HCT116 (cell line): ENCODE data around the gene TAF8. TPM values are rescaled to one million over a fixed set of nuclear protein-coding genes. Genes with fewer than 3 reads are reported as not detected.

Experiments used
- ATAC-seq: fragments of 200-7000 bp; cut with Tn5 transposase; 2 replicates; pipeline ENCODE4 v1.9.1; 2020; ENCODE audit warnings: mild to moderate bottlenecking, moderate library complexity
- BruUV-seq: library from RNA; stranded (reverse); fragments of 400-500 nt; replicated peaks from 2 replicates; lab custom pipeline; 2021; lab: Mats Ljungman, UMichigan
- CTCF ChIA-PET: fragments of 300-600 bp; sonication (Branson Sonifier 250); formaldehyde crosslinking; loops from one replicate; lab custom pipeline; 2021; ENCODE audit warnings: antibody characterized with exemption; lab: Charles Lee
- POLR2A ChIA-PET: fragments of 300-600, 350-600 bp; sonication (Branson Sonifier 250); formaldehyde crosslinking; loops from one replicate; lab custom pipeline; 2021; ENCODE audit warnings: antibody characterized with exemption; lab: Charles Lee
- RAD21 ChIA-PET, 2 experiments: fragments of 300-600 bp; sonication (Branson Sonifier 250); formaldehyde crosslinking; loops; one replicate each; lab custom pipeline; 2023; ENCODE audit warnings: low total read pairs in 2 of 2; ENCODE audit not compliant: uncharacterized antibody in 2 of 2, unreplicated experiment in 2 of 2, low non-redundant PET in 1 of 2; lab: Charles Lee
- DNase-seq: peaks from one replicate; pipeline ENCODE4 v3.0.0-alpha.2; 2010; ENCODE audit warnings: low read depth, low spot score
- H2AFZ ChIP-seq: fragments of 200-600 bp; shearing (Covaris generic), sonication (generic); 2 replicates; pipeline ENCODE4 v1.6.1; 2017; ENCODE audit warnings: low read depth, mixed run types, mixed read lengths, antibody characterized with exemption, low read length; ENCODE audit not compliant: poor library complexity, severe bottlenecking
- H3K27ac ChIP-seq: 2 replicates; pipeline ENCODE4 v1.5.1; 2012; ENCODE audit warnings: low read depth, low read length
- H3K27me3 ChIP-seq: fragments of 200-600 bp; sonication (generic); 2 replicates; pipeline ENCODE4 v1.6.1; 2016; ENCODE audit warnings: mixed run types, low read length, mixed read lengths; ENCODE audit not compliant: insufficient read depth
- H3K36me3 ChIP-seq, 2 experiments: fragments of 200-500 bp in 1 of 2; fragments of 200-600 bp in 1 of 2; sonication (Bioruptor generic) in 1 of 2; sonication (generic) in 1 of 2; 2 replicates each; pipeline versions ENCODE4 v1.5.1 to v1.6.1; 2014 to 2016; ENCODE audit warnings: low read length in 2 of 2, inconsistent platforms in 1 of 2, mixed read lengths in 1 of 2, mixed run types in 1 of 2; ENCODE audit not compliant: insufficient read depth in 2 of 2, control insufficient read depth in 1 of 2
- H3K4me1 ChIP-seq, 2 experiments: fragments of 200-600 bp in 1 of 2; sonication (generic) in 1 of 2; 2 replicates each; pipeline versions ENCODE4 v1.5.1 to v1.6.1; 2012 to 2017; ENCODE audit warnings: low read length in 2 of 2, inconsistent platforms in 1 of 2, mild to moderate bottlenecking in 1 of 2, mixed read lengths in 1 of 2, mixed run types in 1 of 2, moderate library complexity in 1 of 2; ENCODE audit not compliant: insufficient read depth in 2 of 2, control insufficient read depth in 1 of 2
- H3K4me2 ChIP-seq: fragments of 200-600 bp; sonication (generic); 2 replicates; pipeline ENCODE4 v1.6.1; 2017; ENCODE audit warnings: mixed run types, low read length, mixed read lengths
- H3K4me3 ChIP-seq, 2 experiments: fragments of 200-600 bp in 1 of 2; sonication (generic) in 1 of 2; replicated peaks in 1 of 2; 2 replicates each; pipeline ENCODE4 v1.5.1; 2011 to 2016; ENCODE audit warnings: low read length in 2 of 2, control low read depth in 1 of 2, low read depth in 1 of 2, mild to moderate bottlenecking in 1 of 2, mixed read lengths in 1 of 2, mixed run types in 1 of 2
- H3K79me2 ChIP-seq: fragments of 200-600 bp; sonication (generic); 2 replicates; pipeline ENCODE4 v1.6.1; 2017; ENCODE audit warnings: mild to moderate bottlenecking, mixed run types, low read length, moderate library complexity, mixed read lengths; ENCODE audit not compliant: insufficient read depth
- H3K9ac ChIP-seq: fragments of 200-600 bp; sonication (generic); 2 replicates; pipeline ENCODE4 v1.6.1; 2016; ENCODE audit warnings: low read length, mixed read lengths
- H3K9me2 ChIP-seq: fragments of 200-600 bp; sonication (generic), shearing (Covaris generic); 2 replicates; pipeline ENCODE4 v1.6.1; 2017; ENCODE audit warnings: mixed run types, mild to moderate bottlenecking, moderate library complexity; ENCODE audit not compliant: insufficient read depth
- H3K9me3 ChIP-seq, 2 experiments: fragments of 200-500 bp in 1 of 2; fragments of 200-600 bp in 1 of 2; sonication (Bioruptor generic) in 1 of 2; sonication (generic) in 1 of 2; 2 replicates each; pipeline ENCODE4 v1.6.1; 2014 to 2017; ENCODE audit warnings: low read length in 2 of 2, mixed read lengths in 2 of 2, inconsistent platforms in 1 of 2, low read depth in 1 of 2, mild to moderate bottlenecking in 1 of 2, mixed run types in 1 of 2, moderate library complexity in 1 of 2; ENCODE audit not compliant: control insufficient read depth in 1 of 2, insufficient read depth in 1 of 2
- H4K20me1 ChIP-seq: fragments of 200-600 bp; sonication (generic), shearing (Covaris generic); 2 replicates; pipeline ENCODE4 v1.6.1; 2017; ENCODE audit warnings: mixed run types, mild to moderate bottlenecking, moderate library complexity; ENCODE audit not compliant: insufficient read depth
- CBX3 ChIP-seq: IDR thresholded peaks from 2 replicates; pipeline ENCODE4 v1.6.1; 2012; ENCODE audit warnings: low read depth
- CEBPB ChIP-seq: IDR thresholded peaks from 2 replicates; pipeline ENCODE4 v1.6.1; 2012; ENCODE audit warnings: low read depth
- EGR1 ChIP-seq: IDR thresholded peaks from 2 replicates; pipeline ENCODE4 v1.6.1; 2012; ENCODE audit warnings: low read depth
- ELF1 ChIP-seq: IDR thresholded peaks from 2 replicates; pipeline ENCODE4 v1.6.1; 2012; ENCODE audit warnings: low read depth, borderline replicate concordance
- EZH2 ChIP-seq: fragments of 200-600 bp; sonication (generic); IDR thresholded peaks from 2 replicates; pipeline ENCODE4 v1.6.1; 2017; ENCODE audit warnings: antibody characterized with exemption, mixed run types
- EZH2phosphoT487 ChIP-seq: fragments of 200-600 bp; IDR thresholded peaks from 2 replicates; pipeline ENCODE4 v1.6.1; 2018; ENCODE audit warnings: antibody characterized with exemption, borderline replicate concordance
- FOSL1 ChIP-seq: IDR thresholded peaks from 2 replicates; pipeline ENCODE4 v1.6.1; 2012; ENCODE audit warnings: low read depth
- JUND ChIP-seq: IDR thresholded peaks from 2 replicates; pipeline ENCODE4 v1.6.1; 2012
- POLR2AphosphoS5 ChIP-seq: IDR thresholded peaks from 2 replicates; pipeline ENCODE4 v1.6.1; 2011; ENCODE audit warnings: mild to moderate bottlenecking, low read depth, low read length, moderate library complexity
- SIN3A ChIP-seq: IDR thresholded peaks from 2 replicates; pipeline ENCODE4 v1.6.1; 2012; ENCODE audit warnings: low read depth
- SRF ChIP-seq: IDR thresholded peaks from 2 replicates; pipeline ENCODE4 v1.6.1; 2012; ENCODE audit warnings: low read depth
- TCF7L2 ChIP-seq: IDR thresholded peaks from 2 replicates; pipeline ENCODE4 v1.7.0; 2011; ENCODE audit warnings: borderline replicate concordance, inconsistent platforms; ENCODE audit not compliant: insufficient read depth, insufficient read length; ENCODE audit errors: extremely low read depth
- YY1 ChIP-seq: IDR thresholded peaks from 2 replicates; pipeline ENCODE4 v1.6.1; 2011; ENCODE audit warnings: low read length, low read depth, moderate library complexity, mild to moderate bottlenecking; ENCODE audit not compliant: insufficient replicate concordance; ENCODE audit errors: extremely low read depth
- ZFX ChIP-seq: fragments of 450-650 bp; IDR thresholded peaks from 2 replicates; pipeline ENCODE4 v1.6.1; 2017
- ZNF274 ChIP-seq: fragments of 200-500 bp; sonication (Bioruptor generic); IDR thresholded peaks from 2 replicates; pipeline ENCODE4 v1.6.1; 2014; ENCODE audit warnings: mild to moderate bottlenecking, low read depth, low read length, inconsistent platforms
- intact Hi-C: fragments of 100-400 bp; cut with micrococcal nuclease; formaldehyde crosslinking; loops from 2 replicates; pipeline ENCODE4 v1.10.0; 2022
- total RNA-seq: library from RNA; stranded (reverse); gene quantifications from one replicate; pipeline ENCODE4 v1.2.1, GENCODE V29; 2021; ENCODE audit not compliant: unreplicated experiment
- TF ChIP-seq, protein P1 (sequence below): IDR thresholded peaks from 2 replicates; pipeline ENCODE4 v1.6.1; 2011; ENCODE audit warnings: mild to moderate bottlenecking, low read length, moderate library complexity; ENCODE audit not compliant: insufficient replicate concordance; ENCODE audit errors: extremely low read depth
- TF ChIP-seq, protein P2 (sequence below): IDR thresholded peaks from 2 replicates; pipeline ENCODE4 v1.6.1; 2012
- TF ChIP-seq, protein P3 (sequence below): IDR thresholded peaks from 2 replicates; pipeline ENCODE4 v1.6.1; 2012
- TF ChIP-seq, protein P4 (sequence below), 3 experiments: fragments of 200-600 bp in 1 of 3; sonication (generic) in 1 of 3; IDR thresholded peaks in 2 of 3; conservative IDR thresholded peaks in 1 of 3; 2 replicates each; pipeline ENCODE4 v1.5.1; 2012 to 2017; ENCODE audit warnings: low read depth in 2 of 3, low read length in 2 of 3, antibody characterized with exemption in 1 of 3, borderline replicate concordance in 1 of 3, control low read depth in 1 of 3, mild to moderate bottlenecking in 1 of 3, mixed read lengths in 1 of 3, mixed run types in 1 of 3, moderate library complexity in 1 of 3; ENCODE audit not compliant: insufficient read depth in 1 of 3

TAF8 gene
- total RNA-seq, 1 experiment from 2014 or later: 29.5 TPM

DNA sequence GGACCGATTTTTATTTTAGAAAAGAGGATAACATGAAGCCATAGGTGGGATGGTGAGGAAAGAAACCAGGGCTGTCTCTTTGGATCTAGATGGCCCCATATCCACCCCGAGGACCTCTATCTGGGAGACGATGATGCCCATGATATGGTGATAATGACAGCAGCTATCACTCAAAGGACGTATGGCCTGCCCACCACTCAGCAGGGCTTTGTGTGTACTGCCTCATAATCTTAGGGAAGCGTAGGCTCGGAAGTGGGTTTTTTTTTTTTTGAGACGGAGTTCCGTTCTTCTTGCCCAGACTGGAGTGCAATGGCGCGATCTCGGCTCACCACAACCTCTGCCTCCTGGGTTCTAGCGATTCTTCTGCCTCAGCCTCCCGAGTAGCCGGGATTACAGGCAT, 8.2 kb upstream of the TAF8 start:
- Histone ChIP-seq H4K20me1 (no peaks in the 10 kb centered on the region), H3K9me2 (no peaks in the 10 kb centered on the region), H3K9me3 (no peaks in the 10 kb centered on the region), H3K4me3 (no peak overlapping the region), H2AFZ (no peak overlapping the region), H3K79me2 (no peaks in the 10 kb centered on the region), H3K27ac (no peak overlapping the region), H3K4me2 (no peak overlapping the region), H3K27me3 (no peaks in the 10 kb centered on the region), H3K36me3 (no peaks in the 10 kb centered on the region), H3K4me1 (peaks cover 21 to 31% of the 10 kb centered on the region in 2 experiments), H3K9ac (no peak overlapping the region)
- TF ChIP-seq EGR1 (no peak), SRF (no peak), POLR2AphosphoS5 (no peak), TCF7L2 (no peak), CEBPB (no peak), JUND (no peak), YY1 (no peak), FOSL1 (no peak), ELF1 (no peak), ZFX (no peak), ZNF274 (no peak), EZH2phosphoT487 (no peak), EZH2 (no peak), CBX3 (no peak), SIN3A (no peak)
- TF ChIP-seq, protein P1, sequence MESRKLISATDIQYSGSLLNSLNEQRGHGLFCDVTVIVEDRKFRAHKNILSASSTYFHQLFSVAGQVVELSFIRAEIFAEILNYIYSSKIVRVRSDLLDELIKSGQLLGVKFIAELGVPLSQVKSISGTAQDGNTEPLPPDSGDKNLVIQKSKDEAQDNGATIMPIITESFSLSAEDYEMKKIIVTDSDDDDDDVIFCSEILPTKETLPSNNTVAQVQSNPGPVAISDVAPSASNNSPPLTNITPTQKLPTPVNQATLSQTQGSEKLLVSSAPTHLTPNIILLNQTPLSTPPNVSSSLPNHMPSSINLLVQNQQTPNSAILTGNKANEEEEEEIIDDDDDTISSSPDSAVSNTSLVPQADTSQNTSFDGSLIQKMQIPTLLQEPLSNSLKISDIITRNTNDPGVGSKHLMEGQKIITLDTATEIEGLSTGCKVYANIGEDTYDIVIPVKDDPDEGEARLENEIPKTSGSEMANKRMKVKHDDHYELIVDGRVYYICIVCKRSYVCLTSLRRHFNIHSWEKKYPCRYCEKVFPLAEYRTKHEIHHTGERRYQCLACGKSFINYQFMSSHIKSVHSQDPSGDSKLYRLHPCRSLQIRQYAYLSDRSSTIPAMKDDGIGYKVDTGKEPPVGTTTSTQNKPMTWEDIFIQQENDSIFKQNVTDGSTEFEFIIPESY: no peak
- TF ChIP-seq, protein P2, sequence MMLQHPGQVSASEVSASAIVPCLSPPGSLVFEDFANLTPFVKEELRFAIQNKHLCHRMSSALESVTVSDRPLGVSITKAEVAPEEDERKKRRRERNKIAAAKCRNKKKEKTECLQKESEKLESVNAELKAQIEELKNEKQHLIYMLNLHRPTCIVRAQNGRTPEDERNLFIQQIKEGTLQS: no peak
- TF ChIP-seq, protein P3, sequence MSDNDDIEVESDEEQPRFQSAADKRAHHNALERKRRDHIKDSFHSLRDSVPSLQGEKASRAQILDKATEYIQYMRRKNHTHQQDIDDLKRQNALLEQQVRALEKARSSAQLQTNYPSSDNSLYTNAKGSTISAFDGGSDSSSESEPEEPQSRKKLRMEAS: no peak
- TF ChIP-seq, protein P4, sequence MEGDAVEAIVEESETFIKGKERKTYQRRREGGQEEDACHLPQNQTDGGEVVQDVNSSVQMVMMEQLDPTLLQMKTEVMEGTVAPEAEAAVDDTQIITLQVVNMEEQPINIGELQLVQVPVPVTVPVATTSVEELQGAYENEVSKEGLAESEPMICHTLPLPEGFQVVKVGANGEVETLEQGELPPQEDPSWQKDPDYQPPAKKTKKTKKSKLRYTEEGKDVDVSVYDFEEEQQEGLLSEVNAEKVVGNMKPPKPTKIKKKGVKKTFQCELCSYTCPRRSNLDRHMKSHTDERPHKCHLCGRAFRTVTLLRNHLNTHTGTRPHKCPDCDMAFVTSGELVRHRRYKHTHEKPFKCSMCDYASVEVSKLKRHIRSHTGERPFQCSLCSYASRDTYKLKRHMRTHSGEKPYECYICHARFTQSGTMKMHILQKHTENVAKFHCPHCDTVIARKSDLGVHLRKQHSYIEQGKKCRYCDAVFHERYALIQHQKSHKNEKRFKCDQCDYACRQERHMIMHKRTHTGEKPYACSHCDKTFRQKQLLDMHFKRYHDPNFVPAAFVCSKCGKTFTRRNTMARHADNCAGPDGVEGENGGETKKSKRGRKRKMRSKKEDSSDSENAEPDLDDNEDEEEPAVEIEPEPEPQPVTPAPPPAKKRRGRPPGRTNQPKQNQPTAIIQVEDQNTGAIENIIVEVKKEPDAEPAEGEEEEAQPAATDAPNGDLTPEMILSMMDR (IDR thresholded peaks at IDR 0.05 in 2 of 3, conservative IDR thresholded peaks at IDR 0.05 in 1 of 3; ENCODE audit: borderline replicate concordance in 1 of 3, insufficient read depth in 1 of 3, low read depth in 2 of 3, low read length in 2 of 3): no peak
- RAD21 ChIA-PET: interaction anchor here in 1 of 2 experiments (0.6 kb wide), 1 partner anchor 254 kb away, joined by 5 read pairs; no protein-coding TSS in a partner anchor
- DNase-seq: no peak
- BruUV-seq: no TSS peak
- intact Hi-C loops: loop anchor here (5.0 kb wide), 2 partner anchors 100 to 335 kb away; partner anchors contain the start of gene CCND3
- CTCF ChIA-PET: interaction anchor here (0.8 to 2.4 kb wide), 3 partner anchors 14 to 241 kb away, joined by 3 to 7 read pairs (median 4); no protein-coding TSS in a partner anchor
- POLR2A ChIA-PET: no interaction called here
- ATAC-seq: no peak
